Loucy (cell line): ENCODE data around the gene ZFHX2.

Experiments used
- EZH2phosphoT487 ChIP-seq: fragments of 200-600 bp; IDR thresholded peaks from 2 replicates; pipeline ENCODE4 v1.6.1; 2018; ENCODE audit warnings: antibody characterized with exemption, mild to moderate bottlenecking, moderate library complexity, borderline replicate concordance
- TF ChIP-seq, protein P1 (sequence below): fragments of 200-600 bp; sonication (generic); conservative IDR thresholded peaks from 2 replicates; pipeline ENCODE4 v1.5.1; 2014; ENCODE audit warnings: mild to moderate bottlenecking, antibody characterized with exemption, low read length

DNA sequence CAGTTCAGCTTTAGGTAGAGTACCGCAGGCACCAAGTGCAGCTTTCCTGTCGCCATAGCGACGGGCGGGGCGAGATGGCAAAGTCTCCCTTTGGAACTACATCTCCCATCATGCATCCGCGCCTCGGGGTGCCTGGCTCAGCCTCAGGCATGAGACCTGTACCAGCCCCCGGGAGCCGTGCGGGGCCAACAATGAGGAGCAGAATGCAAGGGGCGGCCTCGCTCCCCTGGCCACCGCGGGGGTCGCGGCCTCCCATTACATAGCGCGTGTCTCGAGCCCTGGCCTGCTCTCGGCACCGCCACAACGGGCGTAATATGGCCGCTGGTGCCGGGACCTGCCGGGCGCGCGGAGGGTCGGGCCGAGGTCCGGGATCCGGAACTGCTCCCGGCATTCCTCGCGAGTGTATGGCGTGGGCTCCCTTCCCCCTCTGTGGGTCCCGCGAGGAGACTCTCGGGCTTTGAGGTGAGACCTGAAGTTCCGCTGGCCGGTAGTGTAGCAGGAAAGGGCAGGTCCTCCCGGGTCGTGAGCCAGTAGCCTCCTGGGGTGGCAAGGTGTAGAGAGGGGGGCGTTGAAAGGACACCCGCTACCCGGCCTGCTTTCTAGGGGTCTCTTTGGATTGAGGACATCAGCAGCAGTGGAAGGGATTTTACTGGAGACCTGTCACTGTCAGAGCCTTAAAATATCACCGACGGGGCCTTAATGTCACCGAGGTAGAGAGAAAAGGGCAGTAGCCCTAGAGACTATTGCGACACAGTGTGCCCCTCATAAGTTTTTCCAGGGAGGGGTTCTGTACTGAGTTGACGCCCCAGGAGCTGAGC, 4.5 kb upstream of the ZFHX2 start, which contains the start of gene THTPA:
- TF ChIP-seq, protein P1, sequence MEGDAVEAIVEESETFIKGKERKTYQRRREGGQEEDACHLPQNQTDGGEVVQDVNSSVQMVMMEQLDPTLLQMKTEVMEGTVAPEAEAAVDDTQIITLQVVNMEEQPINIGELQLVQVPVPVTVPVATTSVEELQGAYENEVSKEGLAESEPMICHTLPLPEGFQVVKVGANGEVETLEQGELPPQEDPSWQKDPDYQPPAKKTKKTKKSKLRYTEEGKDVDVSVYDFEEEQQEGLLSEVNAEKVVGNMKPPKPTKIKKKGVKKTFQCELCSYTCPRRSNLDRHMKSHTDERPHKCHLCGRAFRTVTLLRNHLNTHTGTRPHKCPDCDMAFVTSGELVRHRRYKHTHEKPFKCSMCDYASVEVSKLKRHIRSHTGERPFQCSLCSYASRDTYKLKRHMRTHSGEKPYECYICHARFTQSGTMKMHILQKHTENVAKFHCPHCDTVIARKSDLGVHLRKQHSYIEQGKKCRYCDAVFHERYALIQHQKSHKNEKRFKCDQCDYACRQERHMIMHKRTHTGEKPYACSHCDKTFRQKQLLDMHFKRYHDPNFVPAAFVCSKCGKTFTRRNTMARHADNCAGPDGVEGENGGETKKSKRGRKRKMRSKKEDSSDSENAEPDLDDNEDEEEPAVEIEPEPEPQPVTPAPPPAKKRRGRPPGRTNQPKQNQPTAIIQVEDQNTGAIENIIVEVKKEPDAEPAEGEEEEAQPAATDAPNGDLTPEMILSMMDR = no peak
- no peak for TF ChIP-seq EZH2phosphoT487
